ENCODE results near the gene AMBP.

AMBP gene

GRCh38 chr9:114078021-114078780, at the start of gene AMBP:
Gene AMBP, minus strand, starts transcription at chr9:114078300. Its CDS starts 91 bp downstream, at chr9:114078209.
- no peak for DNase-seq

DNA sequence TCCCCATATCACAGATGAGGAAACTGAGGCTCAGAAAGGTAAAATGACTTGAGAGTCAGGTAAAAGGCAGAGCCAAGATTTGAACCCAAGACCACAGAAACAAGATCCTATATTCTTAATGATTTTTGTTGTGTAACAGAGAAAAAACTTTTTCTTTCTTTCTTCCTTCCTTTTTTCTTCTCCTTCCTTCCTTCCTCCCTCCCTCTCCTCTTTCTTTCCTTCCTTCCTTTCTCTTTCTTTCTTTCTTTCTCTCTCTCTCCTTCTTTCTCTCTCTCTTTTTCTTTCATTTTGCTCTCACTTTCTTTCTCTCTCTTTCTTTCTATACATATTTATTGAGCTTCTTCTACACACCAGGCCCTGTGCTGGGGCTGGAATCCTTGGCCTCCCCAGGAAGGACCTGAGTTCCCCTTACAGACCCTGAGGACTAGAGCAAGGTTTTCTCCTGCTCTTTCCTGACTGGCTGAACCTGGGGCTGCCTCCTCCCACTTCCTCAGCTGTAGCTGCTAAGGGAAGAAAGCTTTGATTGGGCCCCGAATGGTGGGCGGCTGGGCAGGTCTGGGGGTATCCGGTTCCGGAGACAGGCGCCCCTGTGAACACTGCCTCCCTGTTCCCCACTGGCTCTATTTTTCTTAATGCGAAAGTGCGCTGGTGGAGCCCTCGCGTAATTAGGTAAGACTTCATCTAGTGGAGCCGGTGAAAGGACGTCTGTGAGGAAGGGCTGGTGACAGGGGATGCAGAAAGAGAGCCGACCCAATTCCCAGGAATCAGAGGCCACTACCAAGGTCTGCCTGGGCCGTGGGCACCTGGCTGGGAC, 48.4 kb upstream of the AMBP start:
- no peak for DNase-seq

- DNase-seq, result no peak
Observed at GRCh38 chr9:114125476-114126013, 47.4 kb upstream of the AMBP start.

- no peak for DNase-seq
Observed at GRCh38 chr9:114124666-114125475, 46.8 kb upstream of the AMBP start.

DNA sequence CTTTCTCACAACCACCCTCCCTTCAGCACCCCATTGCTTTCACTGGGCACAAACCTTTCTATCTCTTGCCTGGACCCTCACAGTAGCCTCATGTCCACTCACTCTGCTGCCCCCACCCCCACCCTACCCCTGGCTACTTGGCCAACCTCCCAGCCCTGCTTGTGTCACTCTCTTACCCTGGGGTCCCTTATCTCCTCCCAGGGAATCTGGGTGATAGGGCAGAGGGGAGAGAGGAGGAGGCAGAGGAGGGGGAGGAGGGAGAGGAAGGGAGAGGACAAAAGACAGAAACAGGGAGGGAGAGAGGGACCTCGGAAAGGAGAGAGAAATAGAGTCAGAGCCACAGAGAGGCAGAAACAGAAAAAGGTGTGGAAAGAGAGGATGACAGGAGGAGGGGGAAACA, 46.0 kb upstream of the AMBP start:
- no peak for DNase-seq

GRCh38 chr9:114123031-114123977, 45.2 kb upstream of the AMBP start:
- DNase-seq, result no peak

DNA sequence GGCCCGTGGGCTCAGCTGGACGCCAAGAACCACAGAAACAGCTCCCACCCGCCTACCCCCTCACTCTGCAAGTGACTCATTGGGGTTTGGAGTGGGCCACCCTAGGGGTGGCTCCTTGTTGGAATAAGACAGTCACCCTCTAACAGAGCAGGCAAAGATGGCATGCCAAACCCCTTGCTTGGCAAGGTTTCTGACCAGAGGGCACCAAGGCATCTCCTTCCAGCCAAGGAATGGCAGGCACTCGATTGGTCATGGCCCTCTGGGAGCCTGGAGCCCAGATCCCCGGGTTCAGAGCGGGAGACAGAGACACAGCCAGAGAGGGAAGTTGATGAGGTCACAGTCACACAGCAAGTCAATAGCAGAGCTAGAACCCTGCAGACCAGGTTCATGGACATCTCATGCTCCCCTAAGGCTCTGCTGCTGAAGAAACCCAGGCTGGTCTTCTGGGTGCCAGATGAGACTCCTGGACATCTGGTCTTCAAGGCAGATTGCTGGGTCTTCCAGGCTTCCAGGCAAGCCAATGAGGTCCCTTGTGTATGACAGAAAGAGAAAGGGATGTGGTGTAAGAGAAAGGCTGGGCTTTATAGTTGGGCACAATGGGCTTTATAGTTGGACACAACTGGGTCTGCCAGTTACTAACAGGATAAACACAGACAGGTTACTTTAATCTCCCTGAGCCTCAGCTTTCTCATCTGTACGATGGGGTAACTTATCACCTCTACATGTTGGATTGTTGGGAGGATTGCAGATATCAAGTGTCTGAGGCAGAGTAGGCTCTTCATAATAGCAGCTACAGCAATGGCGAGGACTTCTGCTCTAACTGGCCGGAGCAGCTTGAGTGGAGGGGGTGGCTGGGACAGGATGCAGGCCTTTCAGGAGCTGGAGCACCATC, 44.3 kb upstream of the AMBP start:
- DNase-seq, result no peak

GRCh38 chr9:114121227-114122135, 43.4 kb upstream of the AMBP start:
- no peak for DNase-seq

GRCh38 chr9:114120192-114121014, 42.3 kb upstream of the AMBP start:
- no peak for DNase-seq

DNA sequence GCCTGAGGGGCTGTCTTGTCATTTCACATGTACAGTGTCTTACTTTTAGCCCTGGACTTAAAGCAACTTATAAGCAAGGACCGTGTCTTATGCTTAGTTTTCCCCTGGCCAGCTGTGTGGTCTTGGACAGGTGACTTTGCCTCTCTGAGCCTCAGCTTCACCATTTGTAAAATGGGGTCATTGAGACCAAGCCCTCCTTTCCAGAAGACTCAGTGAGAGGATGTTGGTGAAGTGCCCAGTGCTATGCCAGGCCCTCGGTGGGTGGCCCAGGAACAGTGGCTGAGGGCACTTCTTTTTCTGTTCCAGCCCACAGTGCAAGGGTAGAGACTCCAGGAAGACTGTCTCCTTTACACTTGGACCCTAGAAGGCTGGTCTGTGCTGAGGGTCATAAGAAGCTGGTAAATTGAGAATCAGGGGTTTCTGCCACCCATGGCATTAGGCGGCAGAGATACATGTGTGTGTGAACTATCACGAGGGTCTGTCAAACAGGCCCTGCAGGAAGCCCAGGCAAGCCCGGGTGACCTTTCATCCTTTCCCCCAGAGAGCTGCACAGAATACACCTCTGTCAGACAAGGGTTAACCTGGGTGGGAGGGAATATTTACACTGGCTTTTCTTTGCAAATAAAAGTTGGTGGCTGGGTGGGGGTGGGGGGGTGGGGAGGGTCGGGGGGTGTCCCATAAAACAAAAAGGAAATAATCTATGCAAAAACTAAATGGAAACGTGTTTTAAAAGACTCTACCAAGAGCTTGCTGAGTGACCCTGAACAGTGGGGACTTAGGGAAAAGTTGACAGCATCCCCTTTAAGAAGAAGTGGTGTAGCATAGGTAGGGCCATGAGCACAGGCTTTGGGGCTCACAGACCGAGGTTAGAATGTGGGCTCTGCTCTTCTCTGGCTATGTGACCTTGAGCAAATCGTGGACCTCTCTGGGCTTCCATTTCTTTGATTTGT, 41.4 kb upstream of the AMBP start:
- DNase-seq, result no peak

GRCh38 chr9:114117996-114118830, 40.1 kb upstream of the AMBP start:
- no peak for DNase-seq

DNA sequence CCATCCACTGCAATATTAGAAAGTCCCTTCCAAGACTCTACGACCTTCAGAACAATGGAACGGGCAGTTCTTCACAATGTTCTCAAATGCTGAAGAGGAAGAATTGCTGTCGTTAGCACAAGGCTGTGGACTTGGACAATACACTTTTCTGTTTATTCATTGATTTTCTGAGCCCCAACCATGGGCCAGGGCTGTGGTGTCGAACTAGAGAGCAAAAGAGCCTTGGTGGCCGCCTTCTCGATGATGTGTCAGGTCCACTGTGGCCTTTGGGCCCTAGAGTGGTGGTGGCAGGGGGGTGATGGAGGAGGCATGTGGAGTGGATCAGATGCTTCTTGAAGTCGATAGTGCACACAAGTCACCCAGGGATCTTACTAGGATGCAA, 39.5 kb upstream of the AMBP start:
- no peak for DNase-seq

- DNase-seq, result no peak
Observed at GRCh38 chr9:114116126-114116747, 38.1 kb upstream of the AMBP start.

GRCh38 chr9:114115654-114116125, 37.6 kb upstream of the AMBP start:
- no peak for DNase-seq

DNA sequence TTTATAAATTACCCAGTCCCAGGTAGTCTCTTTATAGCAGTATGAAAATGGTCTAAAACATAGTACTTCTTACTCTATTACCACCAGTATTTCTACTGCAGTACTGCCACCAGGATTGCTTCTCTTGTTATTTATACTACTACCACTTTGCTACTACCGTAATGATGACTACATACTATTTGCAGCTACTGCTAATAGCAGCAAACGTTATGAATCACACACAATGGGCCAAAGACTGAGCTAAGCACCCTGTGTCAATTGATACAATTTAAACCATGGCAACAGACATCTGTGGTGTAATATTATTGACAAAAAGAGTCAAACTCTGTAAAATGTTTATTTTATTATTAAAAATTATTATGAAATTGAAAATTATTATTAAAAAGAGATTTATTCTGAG, 36.3 kb upstream of the AMBP start:
- no peak for DNase-seq
